SK-N-MC (cell line): ENCODE results near the gene MCEMP1.

ENCODE experiments used
- EZH2 ChIP-seq: fragments of 200-600 bp; sonication (generic); IDR thresholded peaks from one replicate; pipeline ENCODE4 v1.6.1; 2017; ENCODE audit warnings: antibody characterized with exemption
- POLR2AphosphoS5 ChIP-seq: IDR thresholded peaks from 2 replicates; pipeline ENCODE4 v1.6.1; 2012; ENCODE audit warnings: mild to moderate bottlenecking, low read depth, low read length, borderline replicate concordance

GRCh38 chr19:7678971-7679751 lies 2.3 kb downstream of the MCEMP1 start:
- TF ChIP-seq POLR2AphosphoS5 (no peak), EZH2 (no peak)
